BLaER1 (cell line): Measurements from ENCODE around the gene EPB41L4A.
"Not testable (repeated sequence)": the region's sequence is repeated elsewhere in the genome, so short reads cannot be mapped to it uniquely, and the experiment has no call there.

ENCODE experiments used
- H3K27ac ChIP-seq: shearing (Covaris generic); formaldehyde crosslinking; 2 replicates; pipeline ENCODE4 v1.8.1; 2022
- H3K27me3 ChIP-seq: shearing (Covaris generic); formaldehyde crosslinking; 2 replicates; pipeline ENCODE4 v1.8.1; 2022
- H3K36me3 ChIP-seq: shearing (Covaris generic); formaldehyde crosslinking; 2 replicates; pipeline ENCODE4 v1.8.1; 2022
- H3K4me1 ChIP-seq: shearing (Covaris generic); formaldehyde crosslinking; 2 replicates; pipeline ENCODE4 v1.8.1; 2022
- H3K4me2 ChIP-seq: shearing (Covaris generic); formaldehyde crosslinking; 2 replicates; pipeline ENCODE4 v1.8.1; 2022
- H3K4me3 ChIP-seq: shearing (Covaris generic); formaldehyde crosslinking; 2 replicates; pipeline ENCODE4 v1.8.1; 2022
- H3K9ac ChIP-seq: shearing (Covaris generic); formaldehyde crosslinking; 2 replicates; pipeline ENCODE4 v1.8.1; 2022
- H3K9me3 ChIP-seq: shearing (Covaris generic); formaldehyde crosslinking; 2 replicates; pipeline ENCODE4 v1.8.1; 2022
- H4K20me1 ChIP-seq: shearing (Covaris generic); formaldehyde crosslinking; 2 replicates; pipeline ENCODE4 v1.8.1; 2022
- Cebpa-rat ChIP-seq: shearing (Covaris generic); IDR thresholded peaks from 2 replicates; pipeline ENCODE4 v1.8.1; 2022

The EPB41L4A gene

DNA sequence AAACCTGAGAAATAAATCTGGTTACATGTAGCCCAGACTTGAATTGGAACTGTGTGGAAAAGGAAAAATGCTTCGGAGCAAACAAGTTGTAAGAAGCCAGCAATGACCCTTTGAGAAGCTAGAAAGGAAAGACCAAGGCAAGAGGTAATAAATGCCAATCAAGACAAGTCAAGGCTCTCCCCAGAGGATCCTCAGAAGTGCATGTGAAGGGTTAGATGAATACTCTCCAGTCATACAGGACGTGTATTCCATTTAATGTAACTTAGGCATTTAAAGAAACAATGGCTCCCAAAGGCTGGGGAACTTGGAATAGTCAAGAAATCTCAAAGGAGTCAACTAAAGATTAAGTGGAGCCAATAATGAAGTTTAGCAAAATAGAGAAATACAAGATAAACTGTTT lies 36.2 kb downstream of the EPB41L4A start:
- TF ChIP-seq Cebpa-rat: no peak
- Histone ChIP-seq H3K27me3 (no peaks in the 10 kb centered on the region), H4K20me1 (no peaks in the 10 kb centered on the region)

DNA sequence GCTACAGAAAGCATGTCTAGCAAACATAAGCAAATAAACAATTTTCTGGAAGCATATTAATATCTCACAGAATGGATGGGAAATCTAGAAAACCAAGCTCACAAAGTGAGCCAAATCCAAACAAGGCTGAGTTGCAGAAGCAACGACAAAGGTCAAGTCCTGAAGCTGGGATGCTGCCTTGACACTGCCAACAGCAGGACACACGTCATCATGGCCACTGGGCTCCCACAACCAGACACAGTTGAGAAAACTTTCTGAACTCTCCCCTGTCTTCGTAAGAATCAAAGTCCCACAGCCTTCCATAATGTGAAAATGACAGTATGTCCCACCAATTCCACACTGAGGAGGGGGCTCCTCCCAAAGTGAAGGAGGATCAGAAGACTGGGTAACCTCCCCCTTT lies 37.6 kb downstream of the EPB41L4A start:
- no peaks in the 10 kb centered on the region for H3K36me3 ChIP-seq
- TF ChIP-seq Cebpa-rat: no peak

More for the DNA sequence above, 36.2 kb downstream of the EPB41L4A start:
- Histone ChIP-seq H3K4me3 (no peak overlapping the region), H3K36me3 (no peaks in the 10 kb centered on the region), H3K9ac (no peak overlapping the region), H3K27ac (no peak overlapping the region), H3K4me2 (no peak overlapping the region), H3K9me3 (no peaks in the 10 kb centered on the region), H3K4me1 (no peaks in the 10 kb centered on the region)

DNA sequence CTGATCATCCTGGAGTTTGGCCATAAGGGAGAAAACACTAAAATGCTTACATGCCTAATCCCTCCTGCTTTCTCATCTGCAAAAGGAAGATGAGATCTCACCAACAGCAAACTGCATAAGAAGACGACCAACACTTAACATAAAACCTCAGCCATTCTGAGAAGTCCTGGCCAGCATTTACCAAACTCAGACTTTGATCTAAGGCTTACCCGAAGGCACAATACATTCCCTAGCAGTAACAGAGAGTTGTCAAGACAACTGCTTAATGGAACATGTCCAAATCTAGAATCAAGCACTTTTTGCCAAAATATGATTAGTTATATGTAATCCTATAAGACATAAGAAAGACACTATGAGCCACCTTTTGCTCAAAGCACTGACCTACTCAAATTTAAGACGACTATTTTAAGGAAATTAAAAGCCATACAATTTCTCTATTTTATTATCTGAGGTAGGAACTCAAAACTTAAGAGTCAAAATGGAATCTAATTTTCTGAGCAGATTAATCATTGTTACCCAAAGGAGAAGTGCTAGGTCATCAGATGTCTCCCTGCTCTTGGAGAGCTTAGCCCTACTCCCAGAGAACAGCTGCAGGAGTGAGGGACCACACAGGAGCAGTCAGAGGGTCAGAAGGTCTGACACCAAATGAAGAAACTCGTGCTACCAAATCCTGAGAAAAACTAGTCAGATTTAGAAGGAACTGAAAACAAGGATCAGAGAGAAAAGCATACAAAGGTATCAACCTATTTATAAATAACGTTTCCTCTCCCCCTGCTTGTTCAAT lies 39.3 kb downstream of the EPB41L4A start:
- Histone ChIP-seq H4K20me1 (no peaks in the 10 kb centered on the region), H3K27ac (no peak overlapping the region), H3K4me2 (no peak overlapping the region), H3K27me3 (no peaks in the 10 kb centered on the region), H3K9me3 (no peaks in the 10 kb centered on the region), H3K9ac (no peak overlapping the region), H3K4me3 (no peak overlapping the region), H3K4me1 (no peaks in the 10 kb centered on the region), H3K36me3 (no peaks in the 10 kb centered on the region)
- TF ChIP-seq Cebpa-rat: no peak

More for the DNA sequence above, 37.6 kb downstream of the EPB41L4A start:
- Histone ChIP-seq H3K4me2 (no peak overlapping the region), H3K9me3 (no peaks in the 10 kb centered on the region), H3K9ac (no peak overlapping the region), H3K27ac (no peak overlapping the region), H3K4me3 (no peak overlapping the region), H3K4me1 (no peaks in the 10 kb centered on the region), H3K27me3 (no peaks in the 10 kb centered on the region), H4K20me1 (no peaks in the 10 kb centered on the region)

DNA sequence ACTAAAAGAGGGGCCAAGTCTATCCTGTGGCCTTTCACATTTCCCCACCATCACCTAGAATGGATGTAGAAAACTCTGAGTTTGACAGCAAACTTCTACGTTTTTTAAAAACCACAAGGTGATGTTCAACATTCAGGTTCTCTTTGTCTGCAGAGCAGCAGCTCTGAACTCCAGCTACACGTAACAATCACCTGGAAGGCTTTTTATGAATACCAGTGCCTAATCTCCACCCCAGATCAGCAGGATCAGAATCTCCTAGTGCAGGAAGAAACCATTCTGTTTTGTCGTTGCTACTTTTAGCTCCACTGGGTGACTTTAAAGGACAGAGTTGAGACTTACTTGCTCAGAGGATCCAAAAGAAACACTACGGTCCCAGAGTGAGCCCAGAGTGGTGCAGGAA lies 44.3 kb downstream of the EPB41L4A start:
- no peak overlapping the region for H3K9ac ChIP-seq
- no peak overlapping the region for H3K4me2 ChIP-seq
- H3K4me1 ChIP-seq: no peaks in the 10 kb centered on the region
- H3K27ac ChIP-seq: no peak overlapping the region
- no peak overlapping the region for H3K4me3 ChIP-seq
- no peaks in the 10 kb centered on the region for H3K36me3 ChIP-seq
- no peaks in the 10 kb centered on the region for H3K9me3 ChIP-seq
- H3K27me3 ChIP-seq: no peaks in the 10 kb centered on the region
- H4K20me1 ChIP-seq: no peaks in the 10 kb centered on the region
- no peak for TF ChIP-seq Cebpa-rat

DNA sequence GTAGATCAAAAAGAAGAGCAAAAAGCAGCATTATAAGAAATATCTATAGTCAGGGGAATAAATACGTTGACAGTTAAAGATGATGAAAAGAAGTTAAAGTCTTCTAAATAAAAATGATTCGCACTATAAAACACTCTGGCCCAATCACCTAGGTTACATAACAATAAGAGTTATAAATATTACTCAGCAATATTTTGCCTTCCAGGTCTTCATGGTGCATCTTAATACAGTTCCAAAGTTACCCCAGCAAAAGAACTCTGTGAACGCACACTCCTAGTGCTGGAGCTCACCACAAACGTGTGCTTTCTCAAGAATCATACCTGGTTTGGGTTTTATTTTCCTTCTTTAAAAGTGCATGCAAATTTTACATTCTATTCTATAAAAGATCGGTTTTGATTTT lies 44.7 kb downstream of the EPB41L4A start:
- no peak for TF ChIP-seq Cebpa-rat
- no peak overlapping the region for H3K27ac ChIP-seq
- no peaks in the 10 kb centered on the region for H3K27me3 ChIP-seq

DNA sequence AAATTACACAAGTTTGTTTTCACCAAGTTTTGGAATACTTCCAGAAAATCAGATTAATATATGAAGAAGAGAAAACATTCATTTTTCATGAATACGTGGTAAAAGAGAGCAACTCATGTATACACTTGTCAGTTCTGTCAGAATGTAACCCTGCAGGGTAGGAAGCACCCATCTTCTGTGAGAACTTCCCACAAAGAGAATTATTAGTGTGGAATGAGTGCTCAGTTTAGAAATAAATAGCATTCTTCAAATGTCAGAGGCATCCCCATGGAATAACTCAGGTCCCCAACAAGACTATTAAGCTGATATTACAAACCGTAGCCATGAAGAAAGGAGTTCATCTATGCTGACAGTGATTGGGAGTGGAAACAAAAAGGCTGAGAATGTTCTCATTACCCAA lies 45.2 kb downstream of the EPB41L4A start:
- Histone ChIP-seq H3K9me3 (no peaks in the 10 kb centered on the region), H3K4me2 (no peak overlapping the region), H3K36me3 (no peaks in the 10 kb centered on the region), H3K9ac (no peak overlapping the region), H4K20me1 (no peaks in the 10 kb centered on the region), H3K4me1 (no peaks in the 10 kb centered on the region), H3K27ac (no peak overlapping the region), H3K27me3 (no peaks in the 10 kb centered on the region), H3K4me3 (no peak overlapping the region)
- TF ChIP-seq Cebpa-rat: no peak

More for the DNA sequence above, 44.7 kb downstream of the EPB41L4A start:
- H3K4me1 ChIP-seq: no peaks in the 10 kb centered on the region
- H3K9ac ChIP-seq: no peak overlapping the region
- no peaks in the 10 kb centered on the region for H3K36me3 ChIP-seq
- H3K4me2 ChIP-seq: no peak overlapping the region
- no peaks in the 10 kb centered on the region for H4K20me1 ChIP-seq
- H3K9me3 ChIP-seq: no peaks in the 10 kb centered on the region
- no peak overlapping the region for H3K4me3 ChIP-seq

DNA sequence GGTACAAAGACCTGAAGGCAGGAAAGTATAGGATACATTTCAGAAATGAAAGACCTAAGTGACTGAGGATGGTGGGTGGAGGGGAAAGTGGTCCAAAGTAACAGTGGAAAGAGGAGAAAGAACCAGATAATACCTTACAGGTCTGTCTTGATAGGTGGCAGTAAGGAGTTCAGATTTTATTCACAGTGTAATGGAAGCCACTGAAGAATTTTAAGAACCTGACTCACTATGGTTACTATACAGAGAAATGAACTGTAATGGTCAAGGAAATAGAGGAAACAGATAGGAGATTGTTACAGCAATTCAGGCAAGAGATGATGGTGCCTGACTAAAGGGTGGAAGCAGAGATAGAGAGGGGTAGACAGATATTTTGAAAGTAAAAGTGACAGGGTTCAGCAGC lies 46.5 kb downstream of the EPB41L4A start:
- TF ChIP-seq Cebpa-rat: no peak
- H4K20me1 ChIP-seq: no peaks in the 10 kb centered on the region
- H3K4me3 ChIP-seq: no peak overlapping the region
- H3K9ac ChIP-seq: no peak overlapping the region
- H3K4me2 ChIP-seq: no peak overlapping the region
- no peak overlapping the region for H3K27ac ChIP-seq
- H3K36me3 ChIP-seq: no peaks in the 10 kb centered on the region
- no peaks in the 10 kb centered on the region for H3K9me3 ChIP-seq
- H3K4me1 ChIP-seq: no peaks in the 10 kb centered on the region
- no peaks in the 10 kb centered on the region for H3K27me3 ChIP-seq

DNA sequence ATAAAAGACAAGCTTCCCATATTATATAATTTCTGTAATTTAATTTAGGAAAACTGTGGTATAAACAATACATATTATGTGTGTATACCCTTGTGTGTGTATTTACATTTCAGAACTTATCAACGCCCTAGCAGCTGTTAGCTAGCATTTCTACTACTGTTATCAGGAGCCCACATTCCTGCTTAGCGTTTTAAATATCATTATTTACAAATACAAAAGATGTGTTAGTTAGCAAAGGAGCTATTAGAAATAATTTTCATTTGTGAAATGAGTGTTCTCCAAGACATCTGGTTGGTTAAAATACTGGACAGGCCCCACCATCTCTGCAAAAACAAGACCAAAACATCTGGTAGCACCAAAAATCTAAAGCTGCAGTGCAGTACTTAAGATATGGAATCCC lies 48.0 kb downstream of the EPB41L4A start:
- Histone ChIP-seq H3K27me3 (no peaks in the 10 kb centered on the region), H3K9me3 (no peaks in the 10 kb centered on the region), H3K4me1 (no peaks in the 10 kb centered on the region)

DNA sequence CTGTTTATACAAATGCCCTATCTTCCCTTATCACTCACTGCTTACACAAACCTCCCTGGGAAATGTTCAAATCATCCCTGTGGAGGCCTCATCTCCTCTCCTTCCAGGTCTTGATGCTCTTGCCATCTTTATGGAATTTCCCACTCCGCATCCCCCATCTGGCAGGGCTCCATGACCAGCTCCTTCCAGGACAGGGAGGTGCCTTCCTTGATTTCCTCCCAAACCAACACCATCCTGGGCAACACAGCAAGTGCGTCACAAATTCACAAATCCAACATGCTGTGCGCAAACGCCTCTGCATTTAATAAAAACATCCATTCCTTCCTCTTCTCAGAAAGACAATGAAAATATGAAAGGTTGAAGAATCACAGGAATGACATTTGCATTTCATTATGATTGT lies 51.7 kb downstream of the EPB41L4A start:
- Histone ChIP-seq H3K4me1 (no peaks in the 10 kb centered on the region), H4K20me1 (no peaks in the 10 kb centered on the region), H3K27ac (no peak overlapping the region), H3K4me3 (no peak overlapping the region), H3K4me2 (no peak overlapping the region), H3K36me3 (no peaks in the 10 kb centered on the region), H3K9me3 (no peaks in the 10 kb centered on the region), H3K9ac (no peak overlapping the region), H3K27me3 (no peaks in the 10 kb centered on the region)
- TF ChIP-seq Cebpa-rat: no peak

More for the DNA sequence above, 48.0 kb downstream of the EPB41L4A start:
- TF ChIP-seq Cebpa-rat: no peak
- H3K4me2 ChIP-seq: no peak overlapping the region
- H3K27ac ChIP-seq: no peak overlapping the region
- no peaks in the 10 kb centered on the region for H3K36me3 ChIP-seq
- H4K20me1 ChIP-seq: no peaks in the 10 kb centered on the region
- no peak overlapping the region for H3K4me3 ChIP-seq
- no peak overlapping the region for H3K9ac ChIP-seq

DNA sequence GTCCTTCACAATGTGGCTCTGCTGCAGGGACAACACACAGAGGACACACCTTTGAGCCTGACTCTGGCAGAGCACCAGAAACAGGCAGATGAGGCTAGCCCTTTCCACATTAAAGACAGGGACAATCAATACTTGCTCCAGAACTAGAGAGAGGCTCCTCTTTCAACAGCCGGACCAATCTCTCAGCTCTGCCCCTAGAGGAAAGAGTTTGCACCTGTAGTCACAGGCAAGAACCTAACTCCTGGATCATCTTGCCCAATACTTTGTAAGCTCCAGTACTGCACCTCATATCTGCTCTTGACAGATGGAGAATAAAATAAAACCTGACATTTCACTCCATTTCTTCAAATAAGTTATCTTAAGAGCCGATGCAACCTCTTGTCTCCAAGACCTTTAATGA lies 52.1 kb downstream of the EPB41L4A start:
- H3K4me1 ChIP-seq: no peaks in the 10 kb centered on the region
- H3K27ac ChIP-seq: no peak overlapping the region
- no peak for TF ChIP-seq Cebpa-rat
- no peak overlapping the region for H3K9ac ChIP-seq
- H3K9me3 ChIP-seq: no peaks in the 10 kb centered on the region
- H4K20me1 ChIP-seq: no peaks in the 10 kb centered on the region
- H3K27me3 ChIP-seq: no peaks in the 10 kb centered on the region
- H3K36me3 ChIP-seq: no peaks in the 10 kb centered on the region
- no peak overlapping the region for H3K4me3 ChIP-seq
- no peak overlapping the region for H3K4me2 ChIP-seq

DNA sequence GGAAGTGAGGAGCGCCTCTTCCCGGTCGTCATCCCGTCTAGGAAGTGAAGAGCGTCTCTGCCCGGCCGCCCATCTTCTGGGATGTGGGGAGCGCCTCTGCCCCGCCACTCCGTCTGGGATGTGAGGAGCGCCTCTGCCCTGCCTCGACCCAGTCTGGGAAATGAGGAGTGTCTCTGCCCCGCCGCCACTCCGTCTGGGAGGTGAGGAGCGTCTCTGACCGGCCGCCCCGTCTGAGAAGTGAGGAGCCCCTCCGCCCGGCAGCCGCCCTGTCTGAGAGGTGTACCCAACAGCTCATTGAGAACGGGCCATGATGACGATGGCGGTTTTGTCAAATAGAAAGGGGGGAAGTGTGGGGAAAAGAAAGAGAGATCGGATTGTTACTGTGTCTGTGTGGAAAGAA lies 58.3 kb downstream of the EPB41L4A start:
- H3K36me3 ChIP-seq, H3K4me3 ChIP-seq, H3K9me3 ChIP-seq, H4K20me1 ChIP-seq, H3K27ac ChIP-seq, H3K4me1 ChIP-seq, H3K27me3 ChIP-seq, H3K9ac ChIP-seq, H3K4me2 ChIP-seq: not testable (repeated sequence)
